AG08395 (cell line): ENCODE data around the gene PCDH8.
"Not testable (repeated sequence)": the region's sequence is repeated elsewhere in the genome, so short reads cannot be mapped to it uniquely, and the experiment has no call there.

ENCODE experiments used
- DNase-seq: peaks from one replicate; pipeline ENCODE4 v3.0.0; 2012; ENCODE audit warnings: mixed read lengths, low spot score

PCDH8 gene

DNA sequence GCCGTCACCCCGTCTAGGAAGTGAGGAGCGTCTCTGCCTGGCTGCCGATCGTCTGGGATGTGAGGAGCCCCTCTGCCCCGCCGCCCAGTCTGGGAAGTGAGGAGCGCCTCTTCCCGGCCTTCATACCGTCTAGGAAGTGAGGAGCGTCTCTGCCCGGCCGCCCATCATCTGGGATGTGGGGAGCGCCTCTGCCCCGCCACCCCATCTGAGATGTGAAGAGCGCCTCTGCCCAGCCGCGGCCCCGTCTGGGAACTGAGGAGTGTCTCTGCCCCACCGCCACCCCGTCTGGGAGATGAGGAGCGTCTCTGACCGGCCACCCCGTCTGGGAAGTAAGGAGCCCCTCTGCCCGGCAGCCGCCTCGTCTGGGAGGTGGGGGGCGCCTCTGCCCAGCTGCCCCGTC lies 30.6 kb downstream of the PCDH8 start:
- not testable (repeated sequence) for DNase-seq

DNA sequence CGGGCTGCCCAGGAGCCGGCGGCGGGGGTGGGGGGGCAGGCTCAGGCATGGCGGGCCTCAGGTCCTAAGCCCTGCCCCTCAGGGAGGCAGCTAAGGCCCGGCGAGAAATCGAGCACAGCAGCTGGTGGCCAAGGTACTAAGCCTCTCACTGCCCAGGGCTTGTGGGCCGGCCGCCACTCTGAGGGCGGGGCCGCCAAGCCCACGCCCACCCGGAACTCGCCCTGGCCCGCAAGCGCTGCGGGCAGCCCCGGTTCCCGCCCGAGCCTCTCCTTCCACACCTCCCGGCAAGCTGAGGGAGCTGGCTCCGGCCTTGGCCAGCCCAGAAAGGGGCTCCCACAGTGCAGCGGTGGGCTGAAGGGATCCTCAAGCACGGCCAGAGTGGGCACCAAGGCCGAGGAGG lies 33.1 kb downstream of the PCDH8 start:
- DNase-seq = no peak

DNA sequence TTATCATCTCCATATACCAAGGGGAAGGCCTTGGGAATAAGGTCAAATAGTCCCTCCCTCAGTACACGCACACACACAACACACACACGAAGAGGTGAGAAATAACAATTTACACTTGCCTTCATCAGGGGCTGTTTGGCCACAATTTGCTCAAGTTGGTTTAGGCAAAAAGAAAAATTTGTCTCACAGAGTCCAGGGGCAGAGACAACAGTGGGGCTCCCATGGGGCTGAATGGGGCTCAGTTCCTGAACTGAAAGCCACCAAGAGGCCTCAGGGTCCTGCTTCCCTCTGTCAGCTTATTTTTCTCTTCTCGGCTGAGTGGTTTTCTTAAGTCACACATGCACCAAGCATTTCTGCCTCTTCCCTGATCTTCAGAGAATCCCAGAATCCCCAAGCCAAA lies 35.5 kb downstream of the PCDH8 start:
- DNase-seq = no peak

DNA sequence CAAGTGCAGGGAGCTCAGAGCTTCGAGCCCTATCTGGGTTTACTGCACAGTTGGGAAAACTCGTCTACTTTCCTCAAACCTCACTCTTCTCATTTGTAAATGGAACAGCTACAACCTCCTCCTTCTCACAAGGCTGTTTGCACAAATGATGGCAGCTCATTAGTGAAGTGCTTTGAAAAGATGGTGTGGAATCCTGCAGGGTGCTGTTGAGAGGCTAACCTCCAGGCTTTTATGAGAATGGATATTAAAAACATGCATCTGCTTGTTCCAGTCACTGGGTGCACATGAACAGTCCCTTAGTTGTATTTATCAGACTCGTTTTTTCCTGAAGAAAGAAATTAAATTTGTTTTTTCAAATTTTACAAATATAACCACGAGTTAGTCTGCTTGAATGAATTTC lies 36.6 kb downstream of the PCDH8 start:
- no peak for DNase-seq

DNA sequence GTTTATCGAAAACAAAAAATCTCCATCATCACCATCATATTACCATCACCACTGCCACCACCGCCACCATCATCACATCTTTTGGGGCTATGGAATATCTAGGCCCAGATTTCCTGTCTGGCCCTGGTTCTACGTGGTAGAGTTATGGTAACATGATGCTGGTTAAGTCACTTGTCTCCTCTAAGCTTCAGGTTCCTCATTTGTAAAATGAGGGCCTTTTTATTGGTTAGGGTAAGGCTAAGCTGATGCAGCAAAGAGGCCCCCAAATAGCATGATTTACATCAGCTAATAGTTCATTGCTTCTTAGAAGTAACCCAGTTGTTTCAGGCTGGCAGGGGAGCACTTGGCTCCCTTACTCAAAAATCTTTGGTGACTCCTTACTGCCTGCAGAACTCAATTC lies 37.9 kb downstream of the PCDH8 start:
- DNase-seq = no peak

DNA sequence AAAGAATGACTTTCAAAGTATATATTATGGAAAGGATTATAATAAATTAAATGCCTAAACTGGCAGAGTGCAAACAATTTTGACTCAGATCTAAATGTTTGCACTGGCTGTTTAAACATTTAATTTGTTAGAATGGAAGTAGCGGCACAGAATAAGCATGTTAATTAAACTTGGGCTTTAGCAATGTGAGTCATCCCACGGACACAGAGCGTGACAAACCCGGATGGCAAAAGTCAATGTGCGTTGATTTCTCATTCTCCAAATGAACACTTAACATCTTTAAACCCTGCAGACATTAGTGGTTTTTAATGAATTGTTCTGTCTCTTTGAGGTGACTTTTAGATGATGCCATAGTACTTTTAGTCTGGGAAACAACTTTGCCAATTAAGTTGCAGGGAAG lies 38.4 kb downstream of the PCDH8 start:
- DNase-seq = no peak

DNA sequence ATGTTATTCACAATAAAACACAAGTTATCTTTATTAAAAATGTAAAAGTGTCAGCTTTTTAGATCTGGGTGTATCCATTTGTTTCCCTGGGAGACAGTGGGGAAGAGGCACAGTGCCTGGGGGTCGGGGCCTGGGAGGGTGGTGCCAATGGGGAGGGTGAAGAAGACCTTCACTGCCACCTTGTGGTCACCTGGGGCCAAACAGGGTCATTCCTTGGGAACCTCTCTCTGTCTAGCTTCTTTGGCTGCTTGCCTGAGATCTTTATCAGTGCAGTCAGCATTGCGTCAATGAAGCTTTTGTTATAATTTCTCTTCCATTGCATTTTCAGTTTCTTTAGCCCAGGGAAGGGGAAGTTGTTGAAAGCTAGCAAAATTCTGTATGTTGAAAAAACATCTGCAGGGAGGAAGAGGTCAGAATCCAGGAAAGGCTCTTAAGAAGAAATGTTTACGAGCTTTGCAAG lies 39.1 kb downstream of the PCDH8 start:
- peak; percentile 41 for DNase-seq

DNA sequence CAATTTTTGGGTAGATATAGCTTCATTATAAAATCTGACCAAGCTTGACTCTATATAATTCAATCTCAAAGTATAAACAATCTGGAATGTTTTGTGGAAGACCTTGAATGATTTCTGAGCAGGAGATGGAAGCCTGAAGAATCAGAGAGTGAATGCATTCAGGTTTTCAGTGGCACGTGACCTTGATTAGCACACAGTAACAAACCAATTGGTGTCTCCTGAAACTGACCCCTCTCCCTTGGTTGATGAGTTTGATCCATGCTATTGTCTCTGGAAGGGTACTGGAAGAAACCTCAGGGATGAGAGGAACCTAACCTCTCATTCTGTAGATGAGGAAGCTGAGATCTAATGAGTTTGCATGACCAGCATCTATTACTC lies 39.6 kb downstream of the PCDH8 start:
- DNase-seq = no peak

DNA sequence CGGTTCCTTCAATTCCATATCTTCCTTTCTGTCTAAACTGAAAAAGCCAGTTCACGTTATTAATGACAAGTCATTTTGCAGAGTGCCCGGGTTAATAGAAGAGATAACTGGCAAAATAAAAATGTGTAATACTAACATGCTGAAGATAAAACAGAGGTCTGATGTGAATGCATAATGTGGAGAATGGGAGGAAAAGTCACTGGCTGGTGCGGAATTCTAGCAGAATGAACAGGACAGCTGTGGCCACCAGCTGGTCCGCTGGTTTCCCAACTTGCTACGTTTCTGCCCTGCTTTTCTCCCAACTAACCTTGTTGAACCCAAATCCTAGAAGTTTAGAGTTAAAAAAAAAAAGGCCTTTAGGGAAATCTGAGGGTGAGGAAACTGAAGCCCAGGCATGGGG lies 42.4 kb downstream of the PCDH8 start:
- no peak for DNase-seq

DNA sequence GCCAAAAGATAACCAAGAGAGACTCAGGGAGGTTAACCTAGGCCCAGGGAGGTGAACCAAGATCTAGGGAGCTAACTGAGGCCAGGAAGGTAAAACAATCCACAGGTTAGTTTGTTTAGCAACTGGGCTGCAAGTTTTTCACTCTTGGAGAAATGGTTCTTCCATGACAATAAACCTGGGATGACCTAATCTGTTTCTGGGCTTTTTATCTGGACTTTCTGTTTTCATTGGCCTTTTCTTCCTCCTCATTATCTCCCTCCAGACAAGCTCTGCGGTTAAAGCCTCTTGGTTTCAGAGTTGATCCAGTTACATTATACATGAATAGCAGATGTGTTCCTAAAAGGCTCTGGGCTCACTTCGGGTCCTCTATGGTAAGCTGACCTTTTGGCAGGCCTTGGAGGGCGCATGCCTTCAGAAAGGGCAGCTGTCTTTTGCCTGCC lies 44.2 kb downstream of the PCDH8 start:
- DNase-seq = no peak

DNA sequence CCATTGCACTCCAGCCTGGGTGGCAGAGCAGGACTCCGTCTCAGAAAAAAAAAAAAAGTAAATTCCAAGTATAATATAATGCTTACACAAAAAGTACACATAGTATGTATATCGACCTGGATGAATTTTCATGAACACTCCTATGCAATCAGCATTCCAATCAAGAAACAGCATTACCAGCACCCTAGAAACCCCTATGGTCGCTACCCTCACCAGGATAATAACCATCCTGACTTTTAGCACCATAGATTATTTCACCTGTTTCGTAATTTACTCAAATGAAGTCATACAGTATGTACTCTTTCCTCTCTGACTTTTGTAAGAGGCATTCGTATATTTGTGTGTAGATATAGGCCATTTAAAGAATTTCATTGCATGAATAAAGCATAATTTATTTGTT lies 47.6 kb downstream of the PCDH8 start:
- no peak for DNase-seq

DNA sequence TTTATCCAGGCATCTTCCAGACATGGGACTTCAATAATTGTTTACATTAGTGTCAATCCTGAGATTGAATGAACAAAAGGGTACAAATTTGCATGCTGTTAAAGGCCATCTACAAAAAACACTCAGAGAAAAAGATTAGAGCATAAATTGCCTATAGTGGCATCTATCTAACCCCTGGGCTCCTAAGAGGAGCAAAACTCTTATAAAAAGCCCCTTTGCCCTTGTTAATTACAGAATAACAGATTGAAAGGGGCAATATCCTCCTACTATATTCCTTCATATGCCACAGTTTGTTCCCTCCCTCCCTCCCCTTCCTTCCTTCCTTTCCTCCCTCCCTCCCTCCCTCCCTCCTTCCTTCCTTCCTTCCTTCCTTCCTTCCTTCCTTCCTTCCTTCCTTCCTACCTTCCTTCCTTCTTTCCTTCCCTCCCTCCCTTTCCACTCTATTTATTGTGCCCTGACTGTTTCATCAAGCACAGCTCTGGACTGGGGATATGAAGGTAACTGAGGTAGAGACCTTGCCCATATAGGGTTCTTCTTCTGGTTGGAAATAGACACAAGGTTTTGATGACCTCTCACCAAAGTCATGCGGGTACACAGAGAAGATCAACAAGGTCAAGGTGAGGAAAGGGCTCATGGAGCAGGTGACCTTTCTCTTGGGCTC lies 49.5 kb downstream of the PCDH8 start:
- no peak for DNase-seq

DNA sequence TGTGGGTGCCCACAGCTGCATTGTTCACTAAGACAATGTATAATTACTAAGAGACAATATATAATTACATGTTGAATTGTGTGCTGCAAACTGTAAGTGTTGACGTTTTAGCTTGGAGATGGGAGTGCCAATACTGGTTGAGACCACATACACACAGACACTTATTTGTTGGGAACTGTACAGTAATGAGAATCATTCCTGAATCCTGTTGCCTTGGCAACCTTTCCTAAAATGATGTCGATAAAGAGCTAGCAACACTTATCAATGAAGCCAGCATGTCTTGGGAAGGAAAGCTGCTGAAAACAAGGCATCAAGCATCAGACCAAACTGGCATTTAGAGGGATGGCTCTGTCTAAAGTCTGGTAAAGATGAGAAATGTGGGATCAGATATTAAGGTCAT lies 51.3 kb downstream of the PCDH8 start:
- DNase-seq = no peak

DNA sequence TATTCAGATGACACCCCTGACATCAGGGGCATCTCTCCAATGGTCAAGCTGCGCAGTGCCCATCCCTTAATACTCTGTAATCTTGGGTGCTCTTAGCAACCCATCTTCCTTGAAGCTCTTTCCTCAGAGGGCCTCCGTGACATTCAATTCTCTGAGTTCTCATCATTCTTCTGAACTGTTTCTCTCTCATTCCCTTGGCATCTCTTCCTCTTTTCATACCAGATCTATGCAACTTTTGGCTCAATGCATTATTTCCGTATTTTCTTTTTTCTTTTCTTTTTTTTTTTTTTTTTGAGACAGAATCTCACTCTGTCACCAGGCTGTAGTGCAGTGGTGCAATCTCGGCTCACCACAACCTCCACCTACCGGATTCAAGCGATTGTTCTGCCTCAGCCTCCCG lies 53.9 kb downstream of the PCDH8 start:
- no peak for DNase-seq

DNA sequence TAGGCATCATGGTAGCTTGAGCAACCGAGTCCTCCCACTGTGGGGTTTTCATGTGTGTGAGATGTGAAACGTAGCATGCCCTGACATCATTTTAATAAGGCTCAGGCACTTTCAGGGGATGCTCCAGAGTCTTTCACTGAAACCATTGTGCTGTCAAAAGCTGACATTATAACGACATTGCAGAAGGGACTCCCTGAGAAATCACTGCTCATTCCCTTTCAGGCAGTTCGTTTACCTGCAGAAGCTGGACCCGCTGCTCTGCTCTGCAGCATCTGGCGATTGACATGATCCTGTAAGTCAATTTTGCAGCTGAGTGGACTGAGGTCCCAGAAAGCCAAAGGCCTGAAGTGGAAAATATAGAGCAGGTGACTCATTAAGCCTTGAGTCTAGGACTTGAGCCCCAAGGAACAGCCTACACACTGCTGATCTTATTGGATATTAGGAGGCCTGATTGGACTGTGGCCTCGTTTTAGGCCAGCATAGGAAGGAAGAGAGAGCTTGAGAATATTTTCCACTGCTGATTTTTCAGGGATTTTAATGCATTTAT lies 54.9 kb downstream of the PCDH8 start:
- DNase-seq = no peak
